Endometrium (tissue), 2 donors: ENCODE measurements around the gene KMT5B.

ENCODE experiments used
- FAIRE-seq: peaks from 2 replicates; lab custom pipeline; 2012; peaks lifted over from hg19 to GRCh38; lab: Jason Lieb, UNC
- donor health status: control.
- donor health status: control.

KMT5B gene

DNA sequence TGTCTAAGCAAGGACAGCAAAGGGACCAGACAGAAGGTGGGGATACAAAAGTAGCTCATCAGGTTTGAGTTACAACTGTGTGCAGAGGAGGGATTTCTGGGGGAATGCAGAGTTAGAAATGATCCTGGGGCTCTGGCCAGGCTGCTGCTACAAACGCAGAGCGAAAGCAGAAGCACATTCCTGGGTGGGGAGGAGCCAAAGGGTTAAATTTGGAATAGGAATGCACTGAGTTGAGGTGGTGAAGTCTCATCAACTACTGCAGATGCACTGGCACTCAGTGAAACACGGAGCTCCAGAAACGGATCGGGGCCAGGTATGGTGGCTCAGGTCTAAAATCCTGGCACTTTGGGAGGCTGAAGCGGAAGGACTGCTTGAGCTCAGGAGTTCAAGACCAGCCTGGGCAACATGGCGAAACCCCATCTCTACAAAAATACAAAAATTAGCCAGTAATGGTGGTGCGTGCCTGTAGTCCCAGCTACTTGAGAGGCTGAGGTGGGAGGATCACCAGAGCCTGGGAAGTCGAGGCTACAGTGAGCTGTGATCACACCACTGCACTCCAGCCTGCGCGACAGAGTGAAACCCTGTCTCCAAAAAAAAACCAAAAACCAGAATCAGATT, 95.1 kb downstream of the KMT5B start:
- no peak for FAIRE-seq

GRCh38 chr11:68116974-68117373, 96.1 kb downstream of the KMT5B start:
- no peak for FAIRE-seq

- FAIRE-seq, result no peak
Observed at GRCh38 chr11:68116126-68116525, 97.0 kb downstream of the KMT5B start.

DNA sequence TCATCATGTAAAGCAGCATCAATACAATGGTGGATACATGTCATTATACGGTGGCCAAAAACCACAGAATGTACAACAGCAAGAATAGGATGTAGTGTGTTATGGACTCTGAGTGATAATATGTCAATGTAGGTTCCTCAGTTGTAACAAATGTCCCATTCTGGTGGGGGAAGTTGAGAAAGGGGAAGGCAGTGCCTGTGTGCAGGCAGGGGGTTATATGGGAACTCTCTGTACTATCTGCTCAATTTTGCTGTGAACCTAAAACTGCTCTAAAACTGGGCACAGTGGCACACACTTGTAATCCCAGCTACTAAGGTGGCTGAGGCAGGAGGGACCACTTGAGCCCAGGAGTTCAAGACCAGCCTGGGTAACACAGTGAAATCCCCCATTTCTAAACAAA, 97.8 kb downstream of the KMT5B start:
- no peak for FAIRE-seq

GRCh38 chr11:68113986-68114385, 99.1 kb downstream of the KMT5B start:
- FAIRE-seq, result no peak

- FAIRE-seq, result no peak
Observed at GRCh38 chr11:68107689-68108088, 105.4 kb downstream of the KMT5B start.

DNA sequence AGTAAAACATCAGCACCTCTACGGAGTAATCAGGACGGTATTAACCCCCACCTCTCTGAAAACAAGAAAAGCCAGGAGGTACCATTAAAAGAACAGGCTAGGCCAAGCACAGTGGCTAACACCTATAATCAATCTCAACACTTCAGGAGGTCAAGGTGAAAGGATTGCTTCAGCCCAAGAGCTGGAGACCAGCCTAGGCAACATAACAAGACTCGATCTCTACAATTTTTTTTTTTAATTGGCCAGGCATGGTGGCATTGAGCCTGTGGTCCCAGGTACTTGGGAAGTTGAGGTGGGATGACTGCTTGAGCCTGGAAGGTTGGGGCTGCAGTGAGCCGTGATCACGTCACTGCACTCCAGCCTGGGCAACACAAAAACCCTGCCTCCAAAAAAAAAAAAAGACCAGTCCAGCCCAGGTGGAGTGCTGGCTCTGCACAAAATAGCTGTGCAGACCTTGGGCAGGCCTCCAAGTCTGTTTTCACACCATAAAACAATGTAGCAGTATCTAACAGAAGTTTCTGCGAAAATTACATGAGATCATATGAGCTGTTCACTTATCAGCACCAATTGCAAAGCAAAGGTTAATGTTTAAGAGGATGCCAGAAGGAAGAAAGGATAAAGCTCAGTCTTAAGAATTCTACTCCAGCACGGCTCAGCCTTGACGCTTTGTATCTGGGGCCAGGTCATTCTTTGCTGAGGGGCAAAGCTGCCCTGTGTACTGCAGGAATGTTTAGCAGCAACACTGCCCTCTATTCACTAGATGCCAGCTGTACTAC, 106.7 kb downstream of the KMT5B start:
- no peak for FAIRE-seq
